Panc1 (cell line): ENCODE results near the gene PDYN. TPM values are rescaled to one million over a fixed set of nuclear protein-coding genes. Genes with fewer than 3 reads are reported as not detected.

Experiments
- ATAC-seq: fragments of 200-7000 bp; cut with Tn5 transposase; 2 replicates; pipeline ENCODE4 v1.9.1; 2020; ENCODE audit warnings: mild to moderate bottlenecking, moderate library complexity
- BruUV-seq: library from RNA; stranded (reverse); fragments of 400-500 nt; replicated peaks from 2 replicates; lab custom pipeline; 2021; lab: Mats Ljungman, UMichigan
- CTCF ChIA-PET: fragments of 300-600 bp; sonication (Branson Sonifier 250); formaldehyde crosslinking; loops from one replicate; lab custom pipeline; 2022; ENCODE audit warnings: antibody characterized with exemption; lab: Charles Lee
- POLR2A ChIA-PET: fragments of 300-600 bp; sonication (Branson Sonifier 250); formaldehyde crosslinking; loops from one replicate; lab custom pipeline; 2022; ENCODE audit warnings: antibody characterized with exemption; lab: Charles Lee
- DNase-seq: peaks from one replicate; pipeline ENCODE4 v3.0.0-alpha.2; 2010; ENCODE audit warnings: low read depth, low spot score
- H3K27ac ChIP-seq: 2 replicates; pipeline ENCODE4 v1.5.1; 2011; ENCODE audit warnings: mild to moderate bottlenecking, low read length, inconsistent platforms
- H3K27me3 ChIP-seq: fragments of 200-500 bp; sonication (Bioruptor generic); 2 replicates; pipeline ENCODE4 v1.6.0; 2014; ENCODE audit warnings: low read length, inconsistent platforms; ENCODE audit not compliant: control insufficient read depth, insufficient read depth
- H3K36me3 ChIP-seq: fragments of 200-500 bp; sonication (Bioruptor generic); 2 replicates; pipeline ENCODE4 v1.5.1; 2014; ENCODE audit warnings: inconsistent platforms, mild to moderate bottlenecking, low read length, moderate library complexity; ENCODE audit not compliant: control insufficient read depth, insufficient read depth
- H3K4me1 ChIP-seq: 2 replicates; pipeline ENCODE4 v1.5.1; 2011; ENCODE audit warnings: inconsistent platforms, mild to moderate bottlenecking, low read length, moderate library complexity; ENCODE audit not compliant: control insufficient read depth, insufficient read depth
- H3K4me3 ChIP-seq, 2 experiments: 2 replicates each; pipeline ENCODE4 v1.5.1; 2011 to 2012; ENCODE audit warnings: low read depth in 2 of 2, low read length in 2 of 2, mild to moderate bottlenecking in 2 of 2, inconsistent platforms in 1 of 2, moderate library complexity in 1 of 2
- H3K9me3 ChIP-seq: fragments of 200-500 bp; sonication (Bioruptor generic); 2 replicates; pipeline ENCODE4 v1.5.1; 2014; ENCODE audit warnings: low read depth, mild to moderate bottlenecking, inconsistent platforms, low read length, moderate library complexity; ENCODE audit not compliant: control insufficient read depth, insufficient read depth
- CTCF ChIP-seq: fragments of 450-650 bp; IDR thresholded peaks from 2 replicates; pipeline ENCODE4 v1.5.1; 2017; ENCODE audit warnings: mild to moderate bottlenecking
- POLR2AphosphoS5 ChIP-seq: IDR thresholded peaks from 2 replicates; pipeline ENCODE4 v1.6.1; 2012; ENCODE audit warnings: mild to moderate bottlenecking, low read depth, low read length, moderate library complexity
- REST ChIP-seq, 2 experiments: IDR thresholded peaks; 2 replicates each; pipeline ENCODE4 v1.6.1; 2011 to 2012; ENCODE audit warnings: low read depth in 2 of 2, control low read depth in 1 of 2, low read length in 1 of 2, mild to moderate bottlenecking in 1 of 2, moderate library complexity in 1 of 2; ENCODE audit not compliant: insufficient read depth in 1 of 2
- SIN3A ChIP-seq: IDR thresholded peaks from 2 replicates; pipeline ENCODE4 v1.6.1; 2012; ENCODE audit warnings: low read depth, mild to moderate bottlenecking, low read length, moderate library complexity, borderline replicate concordance; ENCODE audit not compliant: insufficient read depth
- TCF7L2 ChIP-seq: IDR thresholded peaks from 2 replicates; pipeline ENCODE4 v1.6.1; 2011; ENCODE audit warnings: mild to moderate bottlenecking, low read depth, low read length, inconsistent platforms
- in situ Hi-C: cut with HindIII; loops from 2 replicates; pipeline ENCODE4 v1.10.0; 2016; ENCODE audit warnings: low sequenced_read_pairs, low pct_unique_long_range_greater_than_20kb
- intact Hi-C: fragments of 100-400 bp; cut with micrococcal nuclease; formaldehyde crosslinking; loops from one replicate; pipeline ENCODE4 v1.10.0; 2022; ENCODE audit not compliant: unreplicated experiment
- total RNA-seq: library from RNA; stranded (reverse); gene quantifications from one replicate; pipeline ENCODE4 v1.2.1, GENCODE V29; 2021; ENCODE audit not compliant: unreplicated experiment

Gene PDYN
- total RNA-seq, 1 experiment from 2014 or later = not detected

- no TSS peak for BruUV-seq
- no peak overlapping the region for H3K27ac ChIP-seq
- H3K4me1 ChIP-seq = no peaks in the 10 kb centered on the region
- ChIA-PET POLR2A (no interaction called here), CTCF (no interaction called here)
- no peaks in the 10 kb centered on the region for H3K36me3 ChIP-seq
- ATAC-seq (no peak), DNase-seq (no peak)
- H3K4me3 ChIP-seq = no peak overlapping the region
- TF ChIP-seq TCF7L2 = no peak
- TF ChIP-seq SIN3A = no peak
- no peak for TF ChIP-seq REST (IDR thresholded peaks at IDR 0.05; ENCODE audit: insufficient read depth in 1 of 2, low read depth in 2 of 2, low read length in 1 of 2)
- TF ChIP-seq CTCF = no peak
- no peak for TF ChIP-seq POLR2AphosphoS5
- in situ Hi-C loops = no loop called here
- H3K9me3 ChIP-seq = no peaks in the 10 kb centered on the region
- peaks cover 6% of the 10 kb centered on the region for H3K27me3 ChIP-seq
- intact Hi-C loops = no loop called here
These were observed 44.3 kb downstream of the PDYN start for GRCh38 chr20:1949347-1950100.

- no TSS peak for BruUV-seq
- Histone ChIP-seq H3K9me3 (no peaks in the 10 kb centered on the region), H3K36me3 (no peaks in the 10 kb centered on the region), H3K27me3 (peaks cover 8% of the 10 kb centered on the region), H3K27ac (no peak overlapping the region), H3K4me3 (no peak overlapping the region), H3K4me1 (no peaks in the 10 kb centered on the region)
- CTCF ChIA-PET = no interaction called here
- DNase-seq = no peak
- ATAC-seq = no peak
- in situ Hi-C loops (no loop called here), intact Hi-C loops (no loop called here)
- POLR2A ChIA-PET = no interaction called here
- TF ChIP-seq CTCF = no peak
- TF ChIP-seq POLR2AphosphoS5 = no peak
- TF ChIP-seq SIN3A = no peak
- no peak for TF ChIP-seq TCF7L2
- TF ChIP-seq REST (IDR thresholded peaks at IDR 0.05; ENCODE audit: insufficient read depth in 1 of 2, low read depth in 2 of 2, low read length in 1 of 2) = no peak
These were observed 46.4 kb downstream of the PDYN start for GRCh38 chr20:1947535-1947846.
